GM21825 (cell line): ENCODE data around the gene ACSBG1.

ENCODE experiments used
- ATAC-seq: cut with Tn5 transposase; IDR thresholded peaks from one replicate; pipeline ENCODE4 v1.9.1; 2021; ENCODE audit warnings: mild to moderate bottlenecking, moderate library complexity; ENCODE audit not compliant: unreplicated experiment

The ACSBG1 gene, protein sequence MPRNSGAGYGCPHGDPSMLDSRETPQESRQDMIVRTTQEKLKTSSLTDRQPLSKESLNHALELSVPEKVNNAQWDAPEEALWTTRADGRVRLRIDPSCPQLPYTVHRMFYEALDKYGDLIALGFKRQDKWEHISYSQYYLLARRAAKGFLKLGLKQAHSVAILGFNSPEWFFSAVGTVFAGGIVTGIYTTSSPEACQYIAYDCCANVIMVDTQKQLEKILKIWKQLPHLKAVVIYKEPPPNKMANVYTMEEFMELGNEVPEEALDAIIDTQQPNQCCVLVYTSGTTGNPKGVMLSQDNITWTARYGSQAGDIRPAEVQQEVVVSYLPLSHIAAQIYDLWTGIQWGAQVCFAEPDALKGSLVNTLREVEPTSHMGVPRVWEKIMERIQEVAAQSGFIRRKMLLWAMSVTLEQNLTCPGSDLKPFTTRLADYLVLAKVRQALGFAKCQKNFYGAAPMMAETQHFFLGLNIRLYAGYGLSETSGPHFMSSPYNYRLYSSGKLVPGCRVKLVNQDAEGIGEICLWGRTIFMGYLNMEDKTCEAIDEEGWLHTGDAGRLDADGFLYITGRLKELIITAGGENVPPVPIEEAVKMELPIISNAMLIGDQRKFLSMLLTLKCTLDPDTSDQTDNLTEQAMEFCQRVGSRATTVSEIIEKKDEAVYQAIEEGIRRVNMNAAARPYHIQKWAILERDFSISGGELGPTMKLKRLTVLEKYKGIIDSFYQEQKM

DNA sequence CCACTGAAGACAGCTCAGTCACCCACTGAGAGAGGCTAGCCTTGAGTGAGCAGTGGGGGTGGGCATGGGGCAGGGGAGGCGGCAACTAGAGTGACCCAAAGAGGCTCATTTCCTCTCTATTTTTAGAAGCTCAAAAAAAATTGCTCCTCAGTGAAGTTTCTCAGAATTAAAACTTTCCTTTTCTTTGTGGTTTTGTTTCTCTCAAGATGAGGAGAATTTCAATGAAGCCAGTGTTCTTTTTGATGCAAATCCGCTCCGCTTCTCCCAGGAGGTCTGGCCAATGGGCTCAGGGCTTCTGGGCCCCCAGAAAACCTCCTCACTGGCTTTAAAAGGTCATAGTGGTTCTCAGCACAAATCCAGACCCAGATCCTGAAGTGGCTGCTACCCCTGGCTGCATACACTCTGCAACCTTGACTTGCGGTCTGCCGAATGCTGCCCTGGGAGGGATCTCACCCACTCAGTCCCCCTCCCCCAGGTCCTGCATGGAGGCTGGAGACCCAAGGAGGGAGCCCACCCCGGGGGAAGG lies at the start of gene ACSBG1:
Gene ACSBG1, minus strand, starts transcription at position 51 of the 526 bp plus-strand sequence. CDS start 64 bp downstream, outside the sequence.
- no peak for ATAC-seq

DNA sequence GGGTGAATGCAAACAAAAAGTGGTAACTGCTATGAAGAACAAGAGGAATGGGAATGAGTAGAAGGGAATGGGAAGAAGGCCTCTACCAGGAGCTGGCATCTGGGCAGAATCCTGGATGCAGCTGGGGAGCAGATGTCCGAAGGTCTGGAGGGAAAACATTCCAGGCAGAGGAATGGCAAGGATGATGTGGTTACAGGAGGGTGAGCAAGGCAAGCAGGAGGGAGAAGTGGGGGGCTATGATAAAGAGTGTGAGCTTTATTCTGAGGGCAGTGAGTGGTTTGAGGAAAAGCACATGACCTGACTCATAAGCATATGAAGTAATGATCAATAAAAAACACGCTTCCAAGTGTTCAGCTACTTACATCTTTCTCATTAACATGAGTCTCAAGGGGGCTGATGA lies 48.0 kb upstream of the ACSBG1 start:
- no peak for ATAC-seq

DNA sequence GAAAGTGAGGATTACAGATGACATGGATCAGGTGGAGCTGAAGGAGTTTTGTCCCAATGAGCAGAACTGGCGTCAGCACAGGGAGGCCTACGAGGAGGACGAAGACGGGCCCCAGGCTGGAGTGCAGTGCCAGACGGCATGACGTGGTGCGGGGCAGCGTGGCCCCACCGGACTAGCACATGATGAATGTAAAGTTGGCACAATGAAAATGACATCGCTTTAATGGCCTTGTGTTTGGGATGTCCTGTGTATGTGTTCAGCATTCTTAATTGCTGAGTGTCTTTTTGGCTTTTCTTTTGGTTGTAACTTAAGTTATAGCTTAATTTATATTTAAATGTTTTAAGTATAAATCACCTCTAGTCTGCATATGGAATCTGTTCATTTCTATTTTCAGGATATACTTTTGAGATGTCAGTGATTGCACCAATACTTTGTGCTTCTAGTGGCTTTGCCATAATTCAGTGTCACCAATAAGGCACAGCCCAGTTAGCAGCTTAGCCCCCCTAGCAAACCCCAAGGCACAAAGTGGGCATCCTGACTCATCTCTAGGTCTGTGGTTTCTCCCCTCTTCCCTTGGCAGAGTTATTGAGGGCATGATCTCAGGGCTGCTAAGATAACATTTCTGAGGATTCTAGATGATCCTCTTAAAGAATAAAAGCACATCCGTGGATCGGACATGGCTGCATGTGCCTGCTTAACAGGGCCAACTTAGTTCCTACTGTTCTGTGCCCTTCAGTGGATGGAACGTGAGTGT lies 46.1 kb upstream of the ACSBG1 start:
- no peak for ATAC-seq

DNA sequence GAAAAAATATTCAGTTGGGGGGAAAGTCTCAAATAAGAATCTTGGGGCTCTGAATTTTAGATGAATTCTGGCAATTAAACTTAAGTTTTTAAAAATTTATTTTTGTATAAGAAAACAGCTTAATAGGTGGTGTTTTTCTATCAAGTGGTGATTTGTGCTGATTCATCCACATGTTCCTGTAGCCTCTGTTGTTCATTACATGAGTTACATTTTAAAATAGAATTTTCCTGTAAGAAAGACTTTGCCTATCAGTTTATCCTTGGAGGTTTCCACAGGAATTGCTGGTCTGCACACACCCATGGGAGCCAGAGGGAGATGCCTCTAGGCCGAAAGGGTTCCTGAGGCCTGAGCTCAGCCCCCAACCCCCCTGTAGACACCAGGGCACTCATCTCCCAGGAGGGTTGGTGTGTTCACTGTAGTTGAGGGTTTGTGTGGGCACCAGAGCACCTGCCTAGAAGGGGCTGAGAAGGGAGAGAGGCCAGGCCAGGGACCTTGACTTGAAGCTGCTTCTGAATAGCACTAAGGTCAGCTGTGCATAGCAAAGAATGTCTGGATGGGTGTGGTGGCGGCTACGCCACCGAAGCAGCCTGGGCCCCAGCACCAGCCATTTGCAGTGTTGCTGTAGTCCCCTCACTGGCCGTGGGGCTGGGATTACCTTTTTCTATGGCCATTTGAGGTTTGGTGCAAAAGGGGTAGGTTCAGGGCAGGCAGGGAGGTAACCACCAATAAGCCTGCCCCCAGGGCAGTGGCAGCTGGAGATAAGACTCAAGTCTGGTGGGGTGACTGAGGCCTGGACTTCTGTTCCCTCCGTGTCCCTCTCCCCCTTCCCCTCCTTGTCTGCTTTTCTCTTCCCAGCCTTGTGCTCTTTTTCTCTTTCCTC lies 41.9 kb upstream of the ACSBG1 start:
- ATAC-seq: no peak

DNA sequence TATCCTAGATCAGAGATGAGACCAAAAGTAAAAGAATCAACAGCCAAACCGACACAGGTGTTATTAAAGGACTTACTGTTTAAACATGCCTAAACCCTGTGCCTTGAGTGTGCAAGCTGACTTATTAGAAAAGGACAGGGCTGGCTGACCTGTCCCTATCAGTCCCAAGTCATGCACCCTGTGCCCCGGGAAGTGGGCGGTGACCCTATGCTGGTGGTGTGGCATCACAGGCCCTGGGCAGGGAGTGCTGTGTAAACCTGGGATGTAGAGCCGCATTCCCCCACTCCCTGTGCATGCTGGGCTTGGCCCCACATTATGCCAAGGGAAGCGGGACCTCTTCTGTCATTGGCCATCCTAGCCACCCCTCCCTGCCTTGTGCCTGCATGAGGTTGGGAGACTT lies 40.6 kb upstream of the ACSBG1 start:
- ATAC-seq: no peak

DNA sequence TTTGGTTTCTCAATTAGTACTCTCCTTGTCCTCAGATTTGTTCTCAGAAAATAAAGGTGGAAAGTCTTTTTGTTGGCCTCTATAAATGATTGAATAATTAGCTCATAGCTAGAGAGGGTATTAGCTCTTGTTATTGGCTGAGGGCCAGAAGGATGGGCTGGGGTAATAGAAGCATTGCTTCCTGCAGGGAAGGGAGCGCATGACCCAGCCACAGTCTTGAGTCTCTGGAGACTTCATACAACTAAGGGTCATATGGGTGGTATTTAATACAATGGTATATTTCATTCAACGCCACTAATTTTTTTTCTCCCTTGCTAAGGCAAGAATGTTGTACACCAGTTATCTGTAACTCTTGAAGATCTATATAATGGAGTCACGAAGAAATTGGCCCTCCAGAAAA lies 38.4 kb upstream of the ACSBG1 start:
- no peak for ATAC-seq

DNA sequence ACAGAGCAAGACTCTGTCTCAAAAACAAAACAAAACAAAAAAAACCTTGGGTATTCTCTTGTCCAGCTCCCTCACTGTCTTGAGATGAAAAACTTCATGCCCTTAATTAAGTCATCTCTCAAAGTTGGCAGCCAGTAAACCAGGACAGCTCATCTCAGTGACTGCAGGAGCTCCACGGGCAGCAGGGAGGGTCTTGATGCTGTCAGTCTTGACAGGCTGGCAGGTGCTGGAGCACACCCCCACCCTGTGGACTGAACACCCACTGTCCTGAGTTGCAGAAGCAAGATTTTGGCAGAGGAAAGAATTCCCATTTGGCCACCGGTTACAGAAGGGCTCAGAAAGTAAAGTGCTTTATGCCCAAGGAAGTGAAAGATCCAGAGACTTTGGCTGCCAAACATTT lies 38.0 kb upstream of the ACSBG1 start:
- ATAC-seq: no peak

DNA sequence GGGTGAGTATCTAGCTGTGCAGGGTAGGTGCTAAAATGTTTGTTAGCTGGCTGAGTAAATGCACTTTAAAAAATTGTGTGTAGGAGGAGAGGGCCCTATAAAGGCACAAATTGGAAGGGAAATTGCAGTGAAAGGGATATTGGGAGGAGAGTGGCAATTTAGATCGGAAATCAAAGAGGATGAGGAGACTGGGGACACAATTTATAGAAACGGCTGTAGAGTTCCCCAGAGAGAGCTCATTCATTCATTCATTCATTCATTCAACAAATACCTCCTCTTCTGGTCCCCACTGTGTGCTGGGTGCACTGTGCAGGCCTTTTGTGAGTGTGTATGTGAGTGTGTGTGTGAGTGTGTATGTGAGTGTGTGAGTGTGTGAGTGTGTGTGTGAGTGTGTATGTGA lies 32.4 kb upstream of the ACSBG1 start:
- no peak for ATAC-seq

DNA sequence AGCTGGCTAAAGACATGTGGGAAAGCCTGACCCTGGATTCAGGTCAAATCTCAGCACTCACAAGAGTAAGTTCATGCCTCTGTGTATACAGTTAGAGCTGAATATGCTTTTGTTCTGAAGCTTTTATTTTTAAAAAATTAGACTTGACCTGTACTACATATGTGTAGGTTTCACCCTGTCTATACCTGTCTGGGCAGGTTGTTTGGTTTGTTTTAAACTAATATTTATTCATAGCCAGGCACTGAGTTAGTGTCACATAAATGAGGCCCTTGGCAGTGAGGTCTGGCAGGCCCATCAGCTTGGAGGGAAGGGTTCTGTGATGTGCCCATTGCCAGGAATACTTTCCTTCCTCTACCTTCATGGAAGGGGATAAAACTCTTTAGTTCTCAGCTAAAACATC lies 31.9 kb upstream of the ACSBG1 start:
- no peak for ATAC-seq

DNA sequence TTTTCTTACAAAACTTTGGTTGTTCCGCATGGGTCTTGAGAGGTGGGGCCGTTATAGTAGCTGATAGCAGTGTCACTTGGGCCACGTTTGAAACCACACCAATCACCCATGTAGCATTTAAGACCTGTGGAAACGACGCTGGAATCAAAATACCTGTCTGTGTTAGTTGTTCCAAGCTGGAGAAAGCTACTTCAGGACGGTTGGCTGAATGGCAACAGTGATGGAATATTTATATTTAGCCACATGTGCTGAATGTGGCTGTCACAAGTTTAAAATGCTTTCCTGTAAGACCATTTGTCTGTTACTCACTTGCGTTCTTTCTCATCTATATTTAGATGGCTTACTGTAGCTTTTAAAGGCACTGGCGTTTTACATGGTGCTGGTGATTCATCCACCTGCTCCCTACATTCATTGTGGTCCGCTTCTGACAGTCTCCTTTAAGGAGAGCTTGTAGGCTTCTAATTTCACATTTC lies 31.4 kb upstream of the ACSBG1 start:
- no peak for ATAC-seq

DNA sequence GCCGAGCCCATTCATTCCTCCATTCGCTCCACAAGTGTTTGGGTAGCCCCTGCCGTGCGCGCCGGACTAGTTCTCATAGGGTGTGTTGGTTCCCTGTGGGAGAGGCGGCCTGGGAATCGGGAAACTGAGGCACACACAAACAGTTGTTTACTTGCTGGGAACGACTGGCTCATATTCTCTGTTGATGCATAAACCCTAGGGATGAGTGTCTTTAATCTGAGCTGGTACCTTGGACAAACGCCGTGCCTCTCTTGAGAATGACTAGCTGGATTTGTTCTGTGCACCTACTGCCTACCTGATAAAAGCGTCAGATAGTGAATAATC lies 30.7 kb upstream of the ACSBG1 start:
- no peak for ATAC-seq

DNA sequence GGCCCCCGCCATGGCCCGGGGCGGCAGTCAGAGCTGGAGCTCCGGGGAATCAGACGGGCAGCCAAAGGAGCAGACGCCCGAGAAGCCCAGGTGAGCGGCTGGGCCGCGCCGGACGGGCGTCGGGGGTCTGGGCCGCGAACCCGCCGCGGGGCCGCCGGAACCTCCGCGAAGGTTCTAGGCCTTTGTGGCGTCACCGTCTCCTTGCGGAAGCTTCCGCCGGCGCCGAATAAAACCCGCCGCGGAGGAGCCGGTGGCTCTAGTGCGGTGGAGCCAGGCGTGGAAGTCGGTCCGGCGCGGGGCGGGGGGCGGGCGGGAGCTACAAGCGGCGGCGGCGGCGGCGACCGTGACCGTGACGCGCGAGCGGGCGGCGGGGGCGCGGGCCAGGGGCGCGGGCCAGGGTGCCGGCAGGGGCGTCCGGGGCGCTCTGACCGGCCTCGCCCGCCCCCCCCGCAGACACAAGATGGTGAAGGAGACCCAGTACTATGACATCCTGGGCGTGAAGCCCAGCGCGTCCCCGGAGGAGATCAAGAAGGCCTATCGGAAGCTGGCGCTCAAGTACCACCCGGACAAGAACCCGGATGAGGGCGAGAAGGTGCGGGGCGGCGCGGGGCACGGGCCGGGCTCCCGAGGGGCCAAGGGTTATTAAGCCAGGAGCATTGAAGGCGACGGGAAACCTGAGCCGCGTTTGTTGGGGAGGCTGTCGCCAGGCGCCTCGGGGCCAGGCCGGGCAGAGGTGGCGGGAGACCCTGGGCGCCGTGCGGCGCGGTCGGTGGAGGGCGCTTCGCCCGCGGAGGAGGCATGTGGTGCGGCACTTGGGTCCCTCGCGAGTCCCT lies 30.2 kb upstream of the ACSBG1 start, which contains the start of gene DNAJA4:
Gene DNAJA4, plus strand, starts transcription at position 259 of the 833 bp plus-strand sequence. Its CDS starts 202 bp downstream, at position 461.
- no peak for ATAC-seq

DNA sequence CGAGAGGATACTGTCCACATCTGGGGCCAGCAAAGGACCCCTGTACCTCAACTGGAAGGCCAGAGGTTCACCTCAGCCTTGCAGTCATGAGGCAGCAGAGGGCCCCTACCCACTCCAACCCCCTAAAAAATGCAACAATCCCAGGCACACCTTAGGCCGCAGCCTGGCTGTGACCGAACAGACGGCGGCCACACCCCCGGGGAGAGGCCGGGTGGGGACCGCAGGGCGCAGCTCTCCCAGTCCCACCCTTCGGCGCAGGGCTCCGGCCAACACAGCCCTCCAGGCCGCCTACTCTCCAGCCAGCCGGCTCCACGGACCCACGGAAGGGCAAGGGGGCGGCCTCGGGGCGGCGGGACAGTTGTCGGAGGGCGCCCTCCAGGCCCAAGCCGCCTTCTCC lies 29.5 kb upstream of the ACSBG1 start:
- ATAC-seq: no peak

DNA sequence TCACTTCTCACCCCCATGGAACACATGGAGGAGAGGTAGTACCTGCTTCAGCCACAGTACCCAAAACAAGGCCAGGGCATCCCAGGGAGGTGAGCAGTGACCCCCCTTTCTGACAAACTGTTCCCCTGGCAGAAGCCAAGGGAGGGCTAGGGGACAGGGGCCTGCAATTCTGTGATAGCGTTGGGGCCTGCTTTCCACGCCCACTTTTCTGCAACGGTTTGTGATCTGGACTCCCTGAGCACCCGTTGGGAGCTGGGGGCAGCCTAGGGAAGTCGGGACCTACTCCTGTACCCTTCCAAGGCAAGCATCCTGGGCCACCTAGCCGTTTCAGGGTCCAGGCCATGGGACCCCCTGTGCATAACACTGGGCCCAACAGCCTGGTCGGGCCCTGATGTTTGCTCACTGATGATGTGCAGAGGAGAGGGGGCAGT lies 29.0 kb upstream of the ACSBG1 start:
- ATAC-seq: no peak

DNA sequence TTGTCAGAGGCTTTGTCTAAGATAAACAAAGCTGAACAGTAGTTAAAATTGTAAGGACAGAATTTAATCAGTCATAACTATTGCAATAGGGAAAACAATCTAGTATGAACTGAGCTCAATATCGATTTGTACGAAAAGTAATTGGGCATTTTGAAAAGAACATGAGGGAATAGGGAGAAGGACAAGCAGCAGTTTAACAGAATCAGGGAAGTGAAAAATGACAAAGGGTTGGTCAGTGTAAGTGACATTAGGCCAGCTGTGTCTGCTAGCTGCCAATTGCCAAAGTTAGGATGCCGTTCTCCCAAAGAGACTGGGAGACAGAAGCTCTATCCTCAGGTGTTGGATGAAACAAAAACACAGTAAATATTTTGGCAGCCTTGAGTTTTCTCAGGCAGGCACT lies 26.7 kb upstream of the ACSBG1 start:
- no peak for ATAC-seq

DNA sequence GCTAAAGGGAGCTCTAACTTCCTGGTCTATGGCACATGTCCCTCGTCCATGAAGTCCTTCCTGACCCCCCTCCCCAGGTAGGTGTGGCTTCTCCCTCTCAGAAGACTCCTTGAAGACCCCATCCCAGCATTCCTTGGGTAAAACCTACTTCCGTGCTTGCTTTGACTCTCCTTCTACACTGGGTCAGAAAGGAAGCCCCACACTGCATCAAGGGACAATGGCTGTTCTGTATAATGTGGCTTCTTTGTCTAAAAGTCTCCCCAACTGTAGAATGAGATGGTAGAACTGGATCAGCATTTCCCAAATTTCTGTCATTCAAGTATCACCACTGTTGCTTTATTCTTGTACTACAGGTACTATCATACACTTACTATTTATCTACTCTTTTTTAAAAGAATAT lies 26.1 kb upstream of the ACSBG1 start:
- ATAC-seq: no peak

DNA sequence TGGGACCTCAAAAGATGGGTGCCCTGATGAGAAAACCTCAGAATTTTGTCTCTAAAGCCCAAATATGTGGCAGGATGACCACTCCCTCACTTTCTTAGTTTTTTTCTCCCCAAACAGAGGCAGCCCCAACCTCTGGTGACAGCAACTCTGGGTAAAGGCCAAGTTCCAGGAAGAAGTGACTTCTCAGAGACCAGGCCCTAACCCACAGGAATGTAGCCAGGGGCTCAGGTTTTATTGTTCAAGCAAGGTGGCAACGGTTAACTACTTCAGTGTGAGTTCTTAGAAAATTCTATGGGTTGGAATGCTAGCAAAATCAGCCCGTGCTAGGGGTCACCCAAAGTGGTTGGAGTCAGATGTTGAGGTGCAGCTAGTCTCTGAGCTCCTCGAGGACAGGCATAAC lies 24.9 kb upstream of the ACSBG1 start:
- no peak for ATAC-seq

DNA sequence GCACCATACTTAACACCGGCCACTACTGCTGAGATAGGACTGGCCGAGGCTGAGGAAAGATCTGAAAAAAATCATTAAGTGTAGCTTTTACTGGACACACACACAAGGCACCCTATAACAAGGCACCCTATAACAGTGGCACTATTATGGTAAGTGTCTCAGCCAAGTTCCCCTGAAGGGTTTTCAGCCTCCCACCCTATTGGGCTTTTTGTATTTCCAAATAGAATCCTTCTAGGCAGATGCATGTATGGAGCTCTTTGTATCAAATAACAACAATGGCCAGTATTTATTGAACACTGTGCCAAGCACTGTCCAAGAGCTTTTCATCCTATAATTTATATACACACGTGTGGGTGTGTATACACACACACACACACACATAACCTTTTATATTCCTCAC lies 23.3 kb upstream of the ACSBG1 start:
- no peak for ATAC-seq

DNA sequence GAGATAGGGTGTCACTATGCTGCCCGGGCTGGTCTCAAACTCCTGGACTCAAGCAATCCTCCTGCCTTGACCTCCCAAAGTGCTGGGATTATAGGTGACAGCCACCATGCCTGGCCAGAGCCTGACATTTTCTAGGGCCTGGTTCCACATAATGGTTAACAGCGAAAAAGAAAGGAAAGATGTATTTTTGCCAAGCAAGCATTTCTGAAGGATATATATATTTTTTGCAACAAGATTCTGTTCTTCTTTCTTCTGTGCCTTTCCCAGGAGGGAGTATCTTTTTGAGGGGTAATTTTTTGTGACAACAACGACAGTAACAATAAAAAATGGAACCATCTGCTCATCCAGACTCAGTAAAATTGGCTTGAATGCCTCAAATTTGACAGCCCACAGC lies 21.7 kb upstream of the ACSBG1 start:
- ATAC-seq: no peak
